H1 (cell line): ENCODE data around the gene GNAL. TPM values are rescaled to one million over a fixed set of nuclear protein-coding genes. Genes with fewer than 3 reads are reported as not detected.

ENCODE experiments used
- CHD1 ChIP-seq: IDR thresholded peaks from 2 replicates; pipeline ENCODE4 v1.6.1; 2012; ENCODE audit warnings: low read depth, low read length, improper control_type of control experiment
- CHD7 ChIP-seq: fragments of 300-600 bp; sonication (generic); IDR thresholded peaks from 2 replicates; pipeline ENCODE4 v1.7.1; 2012; ENCODE audit warnings: low read length, moderate library complexity, mild to moderate bottlenecking, inconsistent platforms; ENCODE audit not compliant: insufficient replicate concordance
- RAD21 ChIP-seq, 2 experiments: IDR thresholded peaks in 1 of 2; conservative IDR thresholded peaks in 1 of 2; 2 replicates each; pipeline ENCODE4 v1.6.1; 2011; ENCODE audit warnings: low read depth in 2 of 2, low read length in 2 of 2, improper control_type of control experiment in 1 of 2, inconsistent platforms in 1 of 2, mild to moderate bottlenecking in 1 of 2, moderate library complexity in 1 of 2
- RBBP5 ChIP-seq: IDR thresholded peaks from 2 replicates; pipeline ENCODE4 v1.7.1; 2012; ENCODE audit warnings: low read depth, mild to moderate bottlenecking, inconsistent platforms, low read length, moderate library complexity, borderline replicate concordance
- polyA plus RNA-seq, 7 experiments: library from polyadenylated mRNA; depleted of rRNA in 3 of 7; stranded (reverse) in 5 of 7; unstranded in 2 of 7; fragments of >200 nt in 5 of 7; fragments of 200-250 nt in 2 of 7; gene quantifications; 1 replicate in 5 of 7; 2 replicates in 1 of 7; 4 replicates in 1 of 7; pipeline versions ENCODE4 v1.2.1 to v1.2.3, GENCODE V29; 2011 to 2013; ENCODE audit warnings: missing spikeins in 2 of 7, mixed read lengths in 2 of 7
- total RNA-seq: library from RNA; stranded (reverse); fragmentation: NEBNext Ultra II Directional; extraction: Animal tissue kit (Norgen Biotek cat#: 25700); gene quantifications from 2 replicates; pipeline ENCODE4 v1.2.1, GENCODE V29; 2021

Gene GNAL
- total and polyA plus RNA-seq, 2 of the 8 experiments (the other 6 are each of a cell fraction or from before 2014, with no cell fraction given): 13.2 to 18.3 TPM

GRCh38 chr18:11745521-11745920 is 56.5 kb downstream of the GNAL start (continued):
- TF ChIP-seq CHD7 (no peak), CHD1 (no peak), RAD21 (IDR thresholded peaks at IDR 0.05 in 1 of 2, conservative IDR thresholded peaks at IDR 0.05 in 1 of 2; ENCODE audit: low read depth in 2 of 2, low read length in 2 of 2) (no peak), RBBP5 (no peak)
